ENCODE measurements around the gene MCCC1. TPM values are rescaled to one million over a fixed set of nuclear protein-coding genes. Genes with fewer than 3 reads are reported as not detected.
"Not testable (repeated sequence)": the region's sequence is repeated elsewhere in the genome, so short reads cannot be mapped to it uniquely, and the experiment has no call there.

MCCC1 gene
- total RNA-seq, 2 experiments from 2014 or later, result 21.0 to 24.9 TPM

- Mint-ChIP-seq H3K9me3 (no peaks in the 10 kb centered on the region), H3K4me1 (ENCODE audit: low read depth) (peaks cover 11% of the 10 kb centered on the region), H3K36me3 (ENCODE audit: low read depth) (peaks cover 26% of the 10 kb centered on the region), H3K27me3 (ENCODE audit: low read depth) (no peaks in the 10 kb centered on the region), H3K4me3 (no peak overlapping the region), H3K27ac (no peak overlapping the region)
- DNase-seq, result no peak
- CTCF ChIA-PET, result interaction anchor here (1.3 kb wide), 1 partner anchor 15 kb away, joined by 9 read pairs; no protein-coding TSS in a partner anchor
- intact Hi-C loops (cut with micrococcal nuclease), result no loop called here
These were observed 28.4 kb downstream of the MCCC1 start for GRCh38 chr3:183070892-183071291.

GRCh38 chr3:183069086-183069485 is 30.2 kb downstream of the MCCC1 start:
- H3K27me3 Mint-ChIP-seq (ENCODE audit: low read depth), result no peaks in the 10 kb centered on the region

GRCh38 chr3:183066891-183067290 is 32.4 kb downstream of the MCCC1 start:
- H3K9me3 Mint-ChIP-seq; H3K27me3 Mint-ChIP-seq (ENCODE audit: low read depth); H3K4me3 Mint-ChIP-seq; intact Hi-C loops (cut with micrococcal nuclease); DNase-seq; H3K4me1 Mint-ChIP-seq (ENCODE audit: low read depth); CTCF ChIA-PET; H3K27ac Mint-ChIP-seq: not testable (repeated sequence)
- H3K36me3 Mint-ChIP-seq (ENCODE audit: low read depth), result peaks cover 30% of the 10 kb centered on the region

More at GRCh38 chr3:183069086-183069485, 30.2 kb downstream of the MCCC1 start:
- no peak overlapping the region for H3K4me3 Mint-ChIP-seq
- H3K4me1 Mint-ChIP-seq (ENCODE audit: low read depth), result peaks cover 5% of the 10 kb centered on the region
- CTCF ChIA-PET, result interaction anchor here (0.8 to 0.9 kb wide), 2 partner anchors 17 to 24 kb away, joined by 3 to 4 read pairs; no protein-coding TSS in a partner anchor
- intact Hi-C loops (cut with micrococcal nuclease), result no loop called here
- DNase-seq, result no peak
- peaks cover 21% of the 10 kb centered on the region for H3K36me3 Mint-ChIP-seq (ENCODE audit: low read depth)
- H3K27ac Mint-ChIP-seq, result no peak overlapping the region
- H3K9me3 Mint-ChIP-seq, result no peaks in the 10 kb centered on the region

GRCh38 chr3:183064475-183064874 is 34.8 kb downstream of the MCCC1 start:
- H3K27ac Mint-ChIP-seq, result no peak overlapping the region
- CTCF ChIA-PET, result no interaction called here

GRCh38 chr3:183061391-183062172 is 37.7 kb downstream of the MCCC1 start:
- no peaks in the 10 kb centered on the region for H3K4me1 Mint-ChIP-seq (ENCODE audit: low read depth)

More at GRCh38 chr3:183064475-183064874, 34.8 kb downstream of the MCCC1 start:
- intact Hi-C loops (cut with micrococcal nuclease), result no loop called here
- H3K36me3 Mint-ChIP-seq (ENCODE audit: low read depth), result peaks cover 24% of the 10 kb centered on the region
- H3K27me3 Mint-ChIP-seq (ENCODE audit: low read depth), result no peaks in the 10 kb centered on the region
- DNase-seq, result no peak
- no peaks in the 10 kb centered on the region for H3K9me3 Mint-ChIP-seq
- no peak overlapping the region for H3K4me3 Mint-ChIP-seq
- no peaks in the 10 kb centered on the region for H3K4me1 Mint-ChIP-seq (ENCODE audit: low read depth)

GRCh38 chr3:183058351-183058750 is 40.9 kb downstream of the MCCC1 start:
- Mint-ChIP-seq H3K27ac (no peak overlapping the region), H3K27me3 (ENCODE audit: low read depth) (no peaks in the 10 kb centered on the region), H3K36me3 (ENCODE audit: low read depth) (peaks cover 9% of the 10 kb centered on the region), H3K4me3 (no peak overlapping the region), H3K4me1 (ENCODE audit: low read depth) (no peaks in the 10 kb centered on the region), H3K9me3 (no peaks in the 10 kb centered on the region)
- intact Hi-C loops (cut with micrococcal nuclease), result no loop called here
- CTCF ChIA-PET, result no interaction called here
- no peak for DNase-seq

More at GRCh38 chr3:183061391-183062172, 37.7 kb downstream of the MCCC1 start:
- H3K27me3 Mint-ChIP-seq (ENCODE audit: low read depth), result no peaks in the 10 kb centered on the region
- H3K36me3 Mint-ChIP-seq (ENCODE audit: low read depth), result peaks cover 20% of the 10 kb centered on the region
- H3K4me3 Mint-ChIP-seq, result no peak overlapping the region
- intact Hi-C loops (cut with micrococcal nuclease), result no loop called here
- H3K9me3 Mint-ChIP-seq, result no peaks in the 10 kb centered on the region
- DNase-seq, result no peak
- no peak overlapping the region for H3K27ac Mint-ChIP-seq
- CTCF ChIA-PET, result no interaction called here

- H3K9me3 Mint-ChIP-seq, result no peaks in the 10 kb centered on the region
- H3K27ac Mint-ChIP-seq, result no peak overlapping the region
- intact Hi-C loops (cut with micrococcal nuclease), result no loop called here
- H3K4me1 Mint-ChIP-seq (ENCODE audit: low read depth), result peaks cover 2% of the 10 kb centered on the region
- no peak for DNase-seq
- no peak overlapping the region for H3K4me3 Mint-ChIP-seq
- H3K27me3 Mint-ChIP-seq (ENCODE audit: low read depth), result no peaks in the 10 kb centered on the region
- CTCF ChIA-PET, result no interaction called here
- H3K36me3 Mint-ChIP-seq (ENCODE audit: low read depth), result peaks cover 31% of the 10 kb centered on the region
These were observed 48.6 kb downstream of the MCCC1 start for GRCh38 chr3:183050706-183051105.

GRCh38 chr3:183046883-183047282 is 52.4 kb downstream of the MCCC1 start:
- H3K27ac Mint-ChIP-seq, result no peak overlapping the region
- H3K27me3 Mint-ChIP-seq (ENCODE audit: low read depth), result no peaks in the 10 kb centered on the region
- H3K36me3 Mint-ChIP-seq (ENCODE audit: low read depth), result peaks cover 29% of the 10 kb centered on the region
- no peak overlapping the region for H3K4me3 Mint-ChIP-seq
- H3K9me3 Mint-ChIP-seq, result no peaks in the 10 kb centered on the region
- peaks cover 2% of the 10 kb centered on the region for H3K4me1 Mint-ChIP-seq (ENCODE audit: low read depth)
- no peak for DNase-seq
- intact Hi-C loops (cut with micrococcal nuclease), result no loop called here
- CTCF ChIA-PET, result no interaction called here

- Mint-ChIP-seq H3K27me3 (ENCODE audit: low read depth) (no peaks in the 10 kb centered on the region), H3K4me3 (no peak overlapping the region), H3K4me1 (ENCODE audit: low read depth) (peaks cover 2% of the 10 kb centered on the region), H3K27ac (no peak overlapping the region), H3K36me3 (ENCODE audit: low read depth) (peaks cover 21% of the 10 kb centered on the region), H3K9me3 (no peaks in the 10 kb centered on the region)
- CTCF ChIA-PET, result interaction anchor here (1.4 kb wide), 1 partner anchor 134 kb away, joined by 3 read pairs; no protein-coding TSS in a partner anchor
- DNase-seq, result no peak
- intact Hi-C loops (cut with micrococcal nuclease), result no loop called here
These were observed 54.6 kb downstream of the MCCC1 start for GRCh38 chr3:183044547-183045229.

GRCh38 chr3:183038757-183039156 is 60.5 kb downstream of the MCCC1 start:
- intact Hi-C loops (cut with micrococcal nuclease), result no loop called here
- Mint-ChIP-seq H3K27ac (no peak overlapping the region), H3K27me3 (ENCODE audit: low read depth) (no peaks in the 10 kb centered on the region), H3K36me3 (ENCODE audit: low read depth) (peaks cover 31% of the 10 kb centered on the region), H3K9me3 (no peaks in the 10 kb centered on the region), H3K4me1 (ENCODE audit: low read depth) (no peaks in the 10 kb centered on the region), H3K4me3 (no peak overlapping the region)
- CTCF ChIA-PET, result no interaction called here
- DNase-seq, result no peak

GRCh38 chr3:183038221-183038620 is 61.1 kb downstream of the MCCC1 start:
- no peak for DNase-seq
- Mint-ChIP-seq H3K9me3 (no peaks in the 10 kb centered on the region), H3K27ac (no peak overlapping the region), H3K36me3 (ENCODE audit: low read depth) (peaks cover 30% of the 10 kb centered on the region), H3K27me3 (ENCODE audit: low read depth) (no peaks in the 10 kb centered on the region), H3K4me3 (no peak overlapping the region), H3K4me1 (ENCODE audit: low read depth) (no peaks in the 10 kb centered on the region)
- intact Hi-C loops (cut with micrococcal nuclease), result no loop called here
- CTCF ChIA-PET, result no interaction called here

GRCh38 chr3:183033746-183034145 is 65.5 kb downstream of the MCCC1 start:
- H3K4me1 Mint-ChIP-seq (ENCODE audit: low read depth), result no peaks in the 10 kb centered on the region
- no peaks in the 10 kb centered on the region for H3K9me3 Mint-ChIP-seq
- no peak for DNase-seq
- intact Hi-C loops (cut with micrococcal nuclease), result no loop called here
- H3K27ac Mint-ChIP-seq, result no peak overlapping the region
- H3K36me3 Mint-ChIP-seq (ENCODE audit: low read depth), result peaks cover 39% of the 10 kb centered on the region
- H3K4me3 Mint-ChIP-seq, result no peak overlapping the region
- CTCF ChIA-PET, result no interaction called here
- no peaks in the 10 kb centered on the region for H3K27me3 Mint-ChIP-seq (ENCODE audit: low read depth)

All from activated naive CD4-positive, alpha-beta T cell treated with anti-CD3 and anti-CD28 coated beads for 36 hours (primary cell).